Esophagus squamous epithelium (tissue), 4 donors: ENCODE measurements around the gene RBM17.

Experiments used
- POLR2A ChIP-seq, 4 donors: fragments of 450-650 bp; IDR thresholded peaks; one replicate each; pipeline ENCODE4 v1.6.1; 2017; ENCODE audit warnings: antibody characterized with exemption in 4 of 4, mild to moderate bottlenecking in 4 of 4, moderate library complexity in 3 of 4
- TF ChIP-seq, protein P1 (sequence below), 6 experiments: fragments of 450-650 bp in 4 of 6; fragments of 200-600 bp in 2 of 6; sonication (generic) in 2 of 6; IDR thresholded peaks; one replicate each; pipeline ENCODE4 v1.5.1; 2016 to 2019; ENCODE audit warnings: antibody characterized with exemption in 6 of 6, mild to moderate bottlenecking in 4 of 6, moderate library complexity in 4 of 6

DNA sequence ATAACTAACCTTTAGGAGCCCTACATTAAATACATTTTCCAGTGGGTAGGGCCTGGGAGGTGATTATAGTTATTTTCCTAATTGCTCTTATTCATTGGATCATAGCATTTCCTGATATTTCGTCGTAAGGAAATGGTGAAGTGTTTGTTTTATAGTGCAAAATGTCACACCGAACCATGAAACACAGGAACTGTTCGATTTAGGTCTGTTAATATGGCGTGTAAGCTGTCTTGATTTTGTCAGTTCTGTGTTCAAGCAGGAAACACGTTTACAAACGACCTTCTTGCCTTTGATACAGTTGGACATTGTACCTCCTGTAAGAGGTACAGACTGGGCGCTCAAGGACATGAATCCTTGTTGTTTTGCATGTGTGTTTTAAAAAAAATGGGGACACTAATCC, 14.8 kb downstream of the RBM17 start:
- TF ChIP-seq, protein P1, sequence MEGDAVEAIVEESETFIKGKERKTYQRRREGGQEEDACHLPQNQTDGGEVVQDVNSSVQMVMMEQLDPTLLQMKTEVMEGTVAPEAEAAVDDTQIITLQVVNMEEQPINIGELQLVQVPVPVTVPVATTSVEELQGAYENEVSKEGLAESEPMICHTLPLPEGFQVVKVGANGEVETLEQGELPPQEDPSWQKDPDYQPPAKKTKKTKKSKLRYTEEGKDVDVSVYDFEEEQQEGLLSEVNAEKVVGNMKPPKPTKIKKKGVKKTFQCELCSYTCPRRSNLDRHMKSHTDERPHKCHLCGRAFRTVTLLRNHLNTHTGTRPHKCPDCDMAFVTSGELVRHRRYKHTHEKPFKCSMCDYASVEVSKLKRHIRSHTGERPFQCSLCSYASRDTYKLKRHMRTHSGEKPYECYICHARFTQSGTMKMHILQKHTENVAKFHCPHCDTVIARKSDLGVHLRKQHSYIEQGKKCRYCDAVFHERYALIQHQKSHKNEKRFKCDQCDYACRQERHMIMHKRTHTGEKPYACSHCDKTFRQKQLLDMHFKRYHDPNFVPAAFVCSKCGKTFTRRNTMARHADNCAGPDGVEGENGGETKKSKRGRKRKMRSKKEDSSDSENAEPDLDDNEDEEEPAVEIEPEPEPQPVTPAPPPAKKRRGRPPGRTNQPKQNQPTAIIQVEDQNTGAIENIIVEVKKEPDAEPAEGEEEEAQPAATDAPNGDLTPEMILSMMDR (IDR thresholded peaks at IDR 0.05), result no peak
- no peak for TF ChIP-seq POLR2A (IDR thresholded peaks at IDR 0.05)
